ENCODE results near the gene EVA1C. TPM values are rescaled to one million over a fixed set of nuclear protein-coding genes. Genes with fewer than 3 reads are reported as not detected.

The EVA1C gene
- total and polyA plus RNA-seq, 10 of the 15 experiments (the other 5 are each of a cell fraction or from before 2014, with no cell fraction given), result 0.13 to 0.56 (median 0.34) TPM; not detected in 7

- 65% methylated on average over 6 of the region's 6 CpGs for WGBS (ENCODE audit: insufficient coverage, insufficient replicate concordance, low lambda C conversion rate, missing lambda C conversion rate)
- POLR2A ChIA-PET, result no interaction called here
- no peak for FAIRE-seq
Measured at GRCh38 chr21:32445101-32445500, 32.6 kb downstream of the EVA1C start.

More at GRCh38 chr21:32445101-32445500, 32.6 kb downstream of the EVA1C start:
- CTCF ChIA-PET, result no interaction called here
- Histone ChIP-seq H3K27ac (ENCODE audit: control insufficient read depth, insufficient read depth) (no peak overlapping the region), H2AFZ (ENCODE audit: control insufficient read depth, low read depth, low read length) (no peak overlapping the region), H3K79me2 (ENCODE audit: control insufficient read depth, insufficient read depth, low read length) (no peaks in the 10 kb centered on the region), H3K4me2 (ENCODE audit: control insufficient read depth, insufficient read depth) (no peak overlapping the region), H3K9ac (ENCODE audit: control insufficient read depth, insufficient read depth, low read length) (no peak overlapping the region), H3K27me3 (replicated peaks in 1 of 2; ENCODE audit: control insufficient read depth in 2 of 2, insufficient read depth in 2 of 2, low read length in 1 of 2) (no peaks in the 10 kb centered on the region), H4K20me1 (ENCODE audit: control insufficient read depth, insufficient read depth) (no peaks in the 10 kb centered on the region), H3K4me3 (no peak overlapping the region), H3K36me3 (ENCODE audit: control insufficient read depth in 2 of 2, insufficient read depth in 2 of 2, low read length in 1 of 2) (no peaks in the 10 kb centered on the region), H3K4me1 (ENCODE audit: control insufficient read depth, insufficient read depth, low read length) (no peaks in the 10 kb centered on the region), H3K9me3 (replicated peaks; ENCODE audit: control insufficient read depth, insufficient read depth, low read length) (no peaks in the 10 kb centered on the region; the same call in 2 of the 3 replicates)
- DNase-seq (ENCODE audit: low read depth, low spot score), result no peak
- no TSS peak for BruUV-seq (replicated peaks)
- SMC1A ChIA-PET (ENCODE audit: uncharacterized antibody, unreplicated experiment), result interaction anchor here (0.6 kb wide), 1 partner anchor 276 kb away, joined by 3 read pairs; no protein-coding TSS in a partner anchor
- RAD21 ChIA-PET (ENCODE audit: unreplicated experiment), result no interaction called here
- no peak for ATAC-seq
- in situ Hi-C loops (cut with MboI), result no loop called here
- no peak for TF ChIP-seq NKRF (conservative IDR thresholded peaks at IDR 0.05)
- no peak for TF ChIP-seq ZBTB4 (CRISPR knock-in tag; IDR thresholded peaks at IDR 0.05)
- no peak for TF ChIP-seq MYB (IDR thresholded peaks at IDR 0.05; ENCODE audit: borderline replicate concordance, low read depth, low read length)
- TF ChIP-seq SP1 (IDR thresholded peaks at IDR 0.05; ENCODE audit: low read depth, low read length), result no peak
- TF ChIP-seq E2F4 (IDR thresholded peaks at IDR 0.05; ENCODE audit: low read depth, low read length), result no peak
- TF ChIP-seq PKNOX1 (IDR thresholded peaks at IDR 0.05), result no peak
- TF ChIP-seq HDAC2 (IDR thresholded peaks at IDR 0.05), result no peak
- TF ChIP-seq BRCA1 (IDR thresholded peaks at IDR 0.05; ENCODE audit: low read depth, low read length), result no peak
- no peak for TF ChIP-seq GATAD2B (conservative IDR thresholded peaks at IDR 0.05; ENCODE audit: low read depth)
- no peak for TF ChIP-seq SPI1 (IDR thresholded peaks at IDR 0.05; ENCODE audit: borderline replicate concordance, insufficient read depth, low read depth, low read length)
- no peak for TF ChIP-seq FOXM1 (IDR thresholded peaks at IDR 0.05; ENCODE audit: low read depth, low read length)
- TF ChIP-seq NR2F1 (conservative IDR thresholded peaks at IDR 0.05), result no peak
- intact Hi-C loops (cut with micrococcal nuclease; ENCODE audit: unreplicated experiment), result no loop called here
